HepG2 (cell line): ENCODE measurements around the gene ZFAND2B. TPM values are rescaled to one million over a fixed set of nuclear protein-coding genes. Genes with fewer than 3 reads are reported as not detected.
A peak's percentile ranks its signal among the peaks of the same experiment; 100 is the strongest.

Experiments
- CCDC6 ChIP-seq: sonication (generic); formaldehyde crosslinking; IDR thresholded peaks from 2 replicates; pipeline ENCODE4 v1.8.1; 2022; ENCODE audit warnings: mild to moderate bottlenecking, missing genetic modification reagents, moderate library complexity
- CENPT ChIP-seq: sonication (generic); formaldehyde crosslinking; IDR thresholded peaks from 2 replicates; pipeline ENCODE4 v1.8.0; 2022; ENCODE audit warnings: low read depth, mild to moderate bottlenecking, moderate library complexity, missing genetic modification reagents
- FUBP1 ChIP-seq: sonication (generic); formaldehyde crosslinking; IDR thresholded peaks from 2 replicates; pipeline ENCODE4 v1.5.1; 2020; ENCODE audit warnings: missing genetic modification reagents, mild to moderate bottlenecking, borderline replicate concordance
- IRX3 ChIP-seq: sonication (generic); formaldehyde crosslinking; IDR thresholded peaks from 2 replicates; pipeline ENCODE4 v1.8.1; 2023; ENCODE audit warnings: mild to moderate bottlenecking, low read depth, missing genetic modification reagents, borderline replicate concordance
- MATR3 ChIP-seq: sonication (generic); formaldehyde crosslinking; IDR thresholded peaks from 2 replicates; pipeline ENCODE4 v1.4.0; 2020; ENCODE audit warnings: missing genetic modification reagents
- MIER3 ChIP-seq: IDR thresholded peaks from 2 replicates; pipeline ENCODE4 v1.6.1; 2016; ENCODE audit warnings: missing compliant biosample characterization, borderline replicate concordance
- MTA3 ChIP-seq: sonication (generic); formaldehyde crosslinking; IDR thresholded peaks from 2 replicates; pipeline ENCODE4 v1.4.0; 2020; ENCODE audit warnings: missing genetic modification reagents
- NCOA5 ChIP-seq: sonication (generic); formaldehyde crosslinking; IDR thresholded peaks from 2 replicates; pipeline ENCODE4 v1.4.0; 2020; ENCODE audit warnings: missing genetic modification reagents
- PBX3 ChIP-seq: sonication (generic); formaldehyde crosslinking; IDR thresholded peaks from 2 replicates; pipeline ENCODE4 v1.8.1; 2023; ENCODE audit warnings: missing genetic modification reagents, inconsistent platforms, borderline replicate concordance
- PCBP2 ChIP-seq: fragments of 200-400 bp; formaldehyde crosslinking; optimal IDR thresholded peaks from 2 replicates; pipeline ENCODE3; 2018; ENCODE audit warnings: low read length, low read depth; ENCODE audit not compliant: poor library complexity, severe bottlenecking
- PPARG ChIP-seq: conservative IDR thresholded peaks from 2 replicates; pipeline ENCODE4 v1.6.1; 2016; ENCODE audit warnings: missing biosample characterization, missing genetic modification reagents
- RFXANK ChIP-seq: IDR thresholded peaks from 2 replicates; pipeline ENCODE4 v1.6.1; 2016
- RXRA ChIP-seq: sonication (generic); formaldehyde crosslinking; IDR thresholded peaks from 2 replicates; pipeline ENCODE4 v1.5.1; 2020; ENCODE audit warnings: missing genetic modification reagents
- TBX3 ChIP-seq: fragments of 450-650 bp; IDR thresholded peaks from 2 replicates; pipeline ENCODE4 v1.6.1; 2017; ENCODE audit warnings: antibody characterized with exemption, mild to moderate bottlenecking, inconsistent platforms, borderline replicate concordance
- TRAFD1 ChIP-seq: sonication (generic); formaldehyde crosslinking; IDR thresholded peaks from 2 replicates; pipeline ENCODE4 v1.5.1; 2020; ENCODE audit warnings: missing genetic modification reagents, mild to moderate bottlenecking, borderline replicate concordance
- ZFP41 ChIP-seq: sonication (generic); formaldehyde crosslinking; IDR thresholded peaks from 2 replicates; pipeline ENCODE4 v1.4.0; 2020; ENCODE audit warnings: mild to moderate bottlenecking, missing genetic modification reagents, borderline replicate concordance
- ZNF274 ChIP-seq: sonication (generic); formaldehyde crosslinking; IDR thresholded peaks from 2 replicates; pipeline ENCODE4 v1.5.1; 2020; ENCODE audit warnings: mild to moderate bottlenecking, missing genetic modification reagents
- ZNF431 ChIP-seq: sonication (generic); formaldehyde crosslinking; IDR thresholded peaks from 2 replicates; pipeline ENCODE4 v1.9.0; 2022; ENCODE audit warnings: missing genetic modification reagents, low read depth, mild to moderate bottlenecking, borderline replicate concordance
- ZNF441 ChIP-seq: sonication (generic); formaldehyde crosslinking; IDR thresholded peaks from 2 replicates; pipeline ENCODE4 v1.7.0; 2021; ENCODE audit warnings: missing genetic modification reagents, borderline replicate concordance
- ZNF484 ChIP-seq: sonication (generic); formaldehyde crosslinking; IDR thresholded peaks from 2 replicates; pipeline ENCODE4 v1.5.1; 2020; ENCODE audit warnings: mild to moderate bottlenecking, low read depth, missing genetic modification reagents, borderline replicate concordance
- ZNF691 ChIP-seq: sonication (generic); formaldehyde crosslinking; IDR thresholded peaks from 2 replicates; pipeline ENCODE4 v1.4.0; 2020; ENCODE audit warnings: missing genetic modification reagents, low read depth, mild to moderate bottlenecking, borderline replicate concordance
- ZNF775 ChIP-seq: sonication (generic); formaldehyde crosslinking; IDR thresholded peaks from 2 replicates; pipeline ENCODE4 v1.4.0; 2020; ENCODE audit warnings: missing genetic modification reagents, mild to moderate bottlenecking, moderate library complexity, borderline replicate concordance
- ZSCAN20 ChIP-seq: sonication (generic); formaldehyde crosslinking; IDR thresholded peaks from 2 replicates; pipeline ENCODE4 v1.4.0; 2020; ENCODE audit warnings: missing genetic modification reagents, mild to moderate bottlenecking, borderline replicate concordance
- ZSCAN30 ChIP-seq: sonication (generic); formaldehyde crosslinking; IDR thresholded peaks from 2 replicates; pipeline ENCODE4 v1.5.0; 2020; ENCODE audit warnings: mild to moderate bottlenecking, missing genetic modification reagents
- polyA plus RNA-seq, 8 experiments: library from polyadenylated mRNA; depleted of rRNA in 3 of 8; stranded (reverse) in 7 of 8; unstranded in 1 of 8; fragments of >200 nt; fragmentation: Illumina TruSeq in 4 of 8; extraction: Trizol in 4 of 8; gene quantifications; 2 replicates each; pipeline versions ENCODE4 v1.2.1 to v1.2.3, GENCODE V29; 2011 to 2016; ENCODE audit warnings: low read depth in 4 of 8, missing spikeins in 1 of 8, mixed read lengths in 1 of 8; ENCODE audit not compliant: insufficient read depth in 1 of 8
- total RNA-seq, 5 experiments: library from RNA; depleted of rRNA; stranded (reverse); fragments of >200 nt; fragmentation: Illumina TruSeq; extraction: Trizol; gene quantifications; 2 replicates each; pipeline ENCODE4 v1.2.3, GENCODE V29; 2016; ENCODE audit warnings: low read depth in 1 of 5

The ZFAND2B gene
- total and polyA plus RNA-seq, 2 of the 13 experiments (the other 11 are each of a cell fraction or from before 2014, with no cell fraction given): 53.3 to 115 TPM

- TF ChIP-seq PBX3 (CRISPR knock-in tag) (no peak), CENPT (CRISPR knock-in tag) (0 out of 2 replicates have a peak, but pooled peaks have one; percentile 73), CCDC6 (CRISPR knock-in tag) (no peak; the same call in 1 of the 2 replicates), ZNF441 (peak; percentile 80), NCOA5 (no peak), PCBP2 (no peak), ZNF484 (CRISPR knock-in tag) (0 out of 2 replicates have a peak, but pooled peaks have one; percentile 56), IRX3 (CRISPR knock-in tag) (peak; percentile 96), MIER3 (CRISPR knock-in tag) (peak; percentile 81; the same call in 1 of the 2 replicates), ZNF274 (CRISPR knock-in tag) (peak; percentile 98), ZNF431 (no peak; the same call in 1 of the 2 replicates), ZFP41 (CRISPR knock-in tag) (peak; percentile 96), FUBP1 (CRISPR knock-in tag) (peak; percentile 53; the same call in 1 of the 2 replicates), RXRA (CRISPR knock-in tag) (peak; percentile 76), ZSCAN30 (CRISPR knock-in tag) (no peak), TRAFD1 (CRISPR knock-in tag) (peak; percentile 89; the same call in 1 of the 2 replicates), RFXANK (CRISPR knock-in tag) (no peak), TBX3 (no peak), PPARG (CRISPR knock-in tag) (peak; percentile 62), ZSCAN20 (CRISPR knock-in tag) (no peak), ZNF775 (CRISPR knock-in tag) (no peak), ZNF691 (no peak), MTA3 (CRISPR knock-in tag) (no peak), MATR3 (CRISPR knock-in tag) (no peak)
These were observed 46.2 kb upstream of the ZFAND2B start, which contains the start of gene NHEJ1 (continued) for GRCh38 chr2:219160186-219161017.
